Neuronal stem cell (in vitro differentiated cells): ENCODE data around the gene BCAR1.
A peak's percentile ranks its signal among the peaks of the same experiment; 100 is the strongest.
"Not testable (repeated sequence)": the region's sequence is repeated elsewhere in the genome, so short reads cannot be mapped to it uniquely, and the experiment has no call there.

Source experiments
- DNase-seq: peaks from one replicate; pipeline ENCODE4 v3.0.0-alpha.2; 2013; ENCODE audit warnings: low spot score
- H2AFZ ChIP-seq: one replicate; pipeline ENCODE4 v1.6.1; 2013; ENCODE audit warnings: mild to moderate bottlenecking, low read length, inconsistent platforms
- H2AK5ac ChIP-seq: 2 replicates; pipeline ENCODE4 v1.6.1; 2013; ENCODE audit warnings: low read depth, mild to moderate bottlenecking, inconsistent platforms, low read length, moderate library complexity, mixed read lengths
- H2BK120ac ChIP-seq: 2 replicates; pipeline ENCODE4 v1.6.1; 2013; ENCODE audit warnings: low read depth, mild to moderate bottlenecking, inconsistent platforms, low read length, moderate library complexity, mixed read lengths
- H2BK12ac ChIP-seq: one replicate; pipeline ENCODE4 v1.6.1; 2013; ENCODE audit warnings: low read length, inconsistent platforms
- H2BK15ac ChIP-seq: 2 replicates; pipeline ENCODE4 v1.6.1; 2013; ENCODE audit warnings: mild to moderate bottlenecking, low read length, inconsistent platforms, mixed read lengths
- H2BK5ac ChIP-seq: one replicate; pipeline ENCODE4 v1.6.1; 2013; ENCODE audit warnings: inconsistent platforms, mild to moderate bottlenecking, low read length, moderate library complexity
- H3K14ac ChIP-seq: one replicate; pipeline ENCODE4 v1.6.1; 2013; ENCODE audit warnings: low read length, inconsistent platforms
- H3K18ac ChIP-seq: 2 replicates; pipeline ENCODE4 v1.6.1; 2013; ENCODE audit warnings: low read length, inconsistent platforms
- H3K23ac ChIP-seq: 2 replicates; pipeline ENCODE4 v1.6.1; 2013; ENCODE audit warnings: low read depth, mild to moderate bottlenecking, mixed read lengths, low read length, inconsistent platforms; ENCODE audit not compliant: poor library complexity
- H3K27ac ChIP-seq: replicated peaks from 3 replicates; pipeline ENCODE4 v1.5.1; 2013; ENCODE audit warnings: low read length, inconsistent platforms
- H3K27me3 ChIP-seq, 3 experiments: 2 replicates each; pipeline ENCODE4 v1.6.1; 2013; ENCODE audit warnings: low read length in 3 of 3, mild to moderate bottlenecking in 2 of 3, inconsistent platforms in 1 of 3, low read depth in 1 of 3, mixed read lengths in 1 of 3, moderate library complexity in 1 of 3; ENCODE audit not compliant: control insufficient read depth in 3 of 3, insufficient read depth in 3 of 3
- H3K36me3 ChIP-seq, 2 donors: replicated peaks in 1 of 2; 2 replicates each; pipeline ENCODE4 v1.6.1; 2013; ENCODE audit warnings: low read length in 2 of 2; ENCODE audit not compliant: control insufficient read depth in 2 of 2, insufficient read depth in 2 of 2
- H3K4ac ChIP-seq: 2 replicates; pipeline ENCODE4 v1.6.1; 2013; ENCODE audit warnings: inconsistent platforms, mild to moderate bottlenecking, low read length, moderate library complexity
- H3K4me1 ChIP-seq, 2 donors: 1 replicate in 1 of 2; 2 replicates in 1 of 2; pipeline ENCODE4 v1.6.1; 2013; ENCODE audit warnings: low read length in 2 of 2, low read depth in 1 of 2; ENCODE audit not compliant: control insufficient read depth in 2 of 2, insufficient read depth in 1 of 2
- H3K4me2 ChIP-seq: one replicate; pipeline ENCODE4 v1.6.1; 2013; ENCODE audit warnings: mild to moderate bottlenecking, low read length, inconsistent platforms; ENCODE audit not compliant: insufficient read depth, poor library complexity, severe bottlenecking
- H3K4me3 ChIP-seq, 2 donors: 2 replicates each; pipeline ENCODE4 v1.5.1; 2013; ENCODE audit warnings: low read length in 2 of 2, mild to moderate bottlenecking in 2 of 2, inconsistent platforms in 1 of 2, moderate library complexity in 1 of 2
- H3K79me1 ChIP-seq: one replicate; pipeline ENCODE4 v1.6.1; 2013; ENCODE audit warnings: low read depth, mild to moderate bottlenecking, inconsistent platforms, low read length, moderate library complexity
- H3K9ac ChIP-seq: one replicate; pipeline ENCODE4 v1.6.1; 2013; ENCODE audit warnings: mild to moderate bottlenecking, low read depth, low read length, inconsistent platforms; ENCODE audit not compliant: poor library complexity
- H3K9me3 ChIP-seq, 2 donors: replicated peaks in 1 of 2; 2 replicates each; pipeline versions ENCODE3 to v1.6.1; 2013; ENCODE audit warnings: low read length in 2 of 2, mild to moderate bottlenecking in 2 of 2, inconsistent platforms in 1 of 2, low read depth in 1 of 2, mixed read lengths in 1 of 2, moderate library complexity in 1 of 2; ENCODE audit not compliant: control insufficient read depth in 2 of 2, insufficient read depth in 1 of 2
- H4K8ac ChIP-seq: one replicate; pipeline ENCODE4 v1.6.1; 2013; ENCODE audit warnings: low read depth, mild to moderate bottlenecking, inconsistent platforms, low read length, moderate library complexity
- H4K91ac ChIP-seq: one replicate; pipeline ENCODE4 v1.6.1; 2013; ENCODE audit warnings: low read length, low read depth, mild to moderate bottlenecking, inconsistent platforms; ENCODE audit not compliant: poor library complexity
- WGBS, 2 donors: extraction: QIAGEN DNeasy Blood & Tissue Kit; methylation state at CpG; one replicate each; pipeline ENCODE4 v1.1.7; 2013; ENCODE audit warnings: missing lambda C conversion rate in 2 of 2, mixed read lengths in 1 of 2; ENCODE audit not compliant: insufficient read length in 2 of 2, insufficient replicate concordance in 1 of 2; ENCODE audit errors: extremely low coverage in 2 of 2; 5-methylcytosine and 5-hydroxymethylcytosine counted together

BCAR1 gene

GRCh38 chr16:75225678-75226515 lies 25.5 kb downstream of the BCAR1 start:
- Histone ChIP-seq H3K18ac (no peak overlapping the region), H3K4me3 (no peak overlapping the region), H2BK12ac (no peak overlapping the region), H3K9ac (no peak overlapping the region), H3K4me1 (no peaks in the 10 kb centered on the region), H3K4ac (no peak overlapping the region), H3K4me2 (no peak overlapping the region), H4K91ac (no peak overlapping the region), H3K36me3 (peaks cover 18 to 32% of the 10 kb centered on the region in 2 donors), H4K8ac (no peak overlapping the region), H2BK5ac (no peak overlapping the region), H2BK120ac (no peak overlapping the region), H3K14ac (no peak overlapping the region), H3K79me1 (no peaks in the 10 kb centered on the region), H2BK15ac (no peak overlapping the region), H2AFZ (no peak overlapping the region), H3K27me3 (no peaks in the 10 kb centered on the region), H2AK5ac (no peak overlapping the region), H3K9me3 (no peaks in the 10 kb centered on the region), H3K27ac (no peak overlapping the region), H3K23ac (peak overlapping the region; percentile 68)
- no CpG with 5 or more reads among the region's 26 CpGs for WGBS, 2 donors
- no peak for DNase-seq

DNA sequence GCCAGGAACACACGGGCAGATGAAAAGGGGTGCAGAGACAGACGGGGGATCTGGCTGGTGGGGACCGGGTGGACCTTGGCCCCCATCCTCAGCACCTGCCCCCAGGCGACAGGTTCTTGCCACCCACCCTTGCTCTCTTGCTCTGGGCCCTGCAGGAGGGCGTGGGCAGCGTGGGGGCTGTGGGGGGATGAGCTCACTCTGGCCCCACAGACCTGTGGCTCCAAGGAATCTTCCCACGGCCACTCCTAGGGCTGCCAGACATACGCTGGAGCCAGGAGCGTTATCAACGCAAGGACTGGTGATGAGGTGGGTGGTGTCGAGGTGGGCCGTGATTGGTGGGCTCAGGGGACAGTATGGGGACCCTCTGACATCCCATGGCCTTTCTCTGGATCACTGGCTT lies 26.3 kb downstream of the BCAR1 start:
- H3K9me3 ChIP-seq, result no peaks in the 10 kb centered on the region
- no peak overlapping the region for H3K4me2 ChIP-seq
- no peak overlapping the region for H2BK5ac ChIP-seq
- H3K27me3 ChIP-seq, result no peaks in the 10 kb centered on the region
- no peak overlapping the region for H2BK15ac ChIP-seq
- no peak overlapping the region for H2BK12ac ChIP-seq
- no peak overlapping the region for H4K91ac ChIP-seq
- WGBS, 2 donors, result no CpG with 5 or more reads among the region's 12 CpGs
- no peak overlapping the region for H2BK120ac ChIP-seq
- H3K9ac ChIP-seq, result no peak overlapping the region
- H3K4me1 ChIP-seq, result no peaks in the 10 kb centered on the region
- H3K36me3 ChIP-seq, result peaks cover 14 to 24% of the 10 kb centered on the region in 2 donors
- H2AK5ac ChIP-seq, result peak overlapping the region; percentile 74
- H3K18ac ChIP-seq, result peak overlapping the region; percentile 80
- H3K14ac ChIP-seq, result no peak overlapping the region
- H4K8ac ChIP-seq, result no peak overlapping the region
- H3K79me1 ChIP-seq, result no peaks in the 10 kb centered on the region
- no peak overlapping the region for H3K4ac ChIP-seq
- peak overlapping the region; percentile 25 for H3K23ac ChIP-seq
- no peak for DNase-seq
- peak overlapping the region in 1 of 2 donors; percentile 49 for H3K4me3 ChIP-seq
- no peak overlapping the region for H3K27ac ChIP-seq
- H2AFZ ChIP-seq, result no peak overlapping the region

DNA sequence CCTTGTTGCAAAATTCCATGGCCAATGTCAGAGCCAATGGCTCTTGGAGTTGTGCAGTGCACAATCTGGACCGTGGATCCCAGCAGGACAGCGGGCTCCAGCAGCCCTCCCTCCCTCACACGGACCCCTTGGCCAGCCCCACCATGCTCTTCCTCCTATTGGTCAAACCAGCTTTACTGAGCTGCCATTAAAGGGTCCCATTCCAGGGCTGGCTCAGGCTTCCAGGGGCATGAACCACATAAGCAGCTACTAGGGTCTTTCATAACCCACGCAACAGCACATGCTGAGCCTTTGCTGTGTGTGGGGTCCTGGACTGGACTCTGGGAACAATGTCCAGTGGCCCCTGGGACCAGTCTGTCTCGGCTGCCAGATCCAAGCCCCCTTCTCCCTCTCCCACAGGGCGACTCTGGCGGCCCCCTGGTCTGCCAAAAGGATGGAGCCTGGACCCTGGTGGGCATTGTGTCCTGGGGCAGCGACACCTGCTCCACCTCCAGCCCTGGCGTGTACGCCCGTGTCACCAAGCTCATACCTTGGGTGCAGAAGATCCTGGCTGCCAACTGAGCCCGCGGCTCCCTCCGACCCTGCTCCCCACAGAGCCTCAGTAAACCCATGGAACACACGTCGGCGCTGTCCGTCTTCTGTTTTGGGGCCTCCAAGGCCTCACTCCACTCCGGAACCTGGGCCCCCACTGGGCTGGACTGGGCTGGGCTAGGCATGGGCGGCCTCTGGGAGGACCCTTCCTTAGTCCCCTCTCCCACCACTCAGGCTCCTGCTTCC lies 26.9 kb downstream of the BCAR1 start:
- Histone ChIP-seq H3K4me2 (no peak overlapping the region), H3K18ac (peak overlapping the region; percentile 80), H2AFZ (no peak overlapping the region), H4K8ac (no peak overlapping the region), H3K4me1 (no peaks in the 10 kb centered on the region), H2AK5ac (peak overlapping the region; percentile 74), H2BK12ac (no peak overlapping the region), H2BK15ac (no peak overlapping the region), H2BK120ac (no peak overlapping the region), H3K27ac (no peak overlapping the region), H3K4me3 (no peak overlapping the region), H2BK5ac (peak overlapping the region; percentile 53), H4K91ac (no peak overlapping the region), H3K36me3 (peaks cover 8 to 18% of the 10 kb centered on the region in 2 donors), H3K14ac (peak overlapping the region; percentile 17), H3K9ac (no peak overlapping the region), H3K27me3 (no peaks in the 10 kb centered on the region), H3K23ac (peak overlapping the region; percentile 25), H3K79me1 (no peaks in the 10 kb centered on the region), H3K4ac (no peak overlapping the region), H3K9me3 (no peaks in the 10 kb centered on the region)
- DNase-seq, result no peak
- WGBS, 2 donors, result no CpG with 5 or more reads among the region's 20 CpGs

- not testable (repeated sequence) for H2BK15ac ChIP-seq, H4K8ac ChIP-seq, H2BK120ac ChIP-seq, H3K9ac ChIP-seq, H3K4ac ChIP-seq, H3K36me3 ChIP-seq, H3K14ac ChIP-seq, H3K4me2 ChIP-seq, H4K91ac ChIP-seq, H3K79me1 ChIP-seq, H2AFZ ChIP-seq, H3K23ac ChIP-seq, H3K18ac ChIP-seq, H3K27me3 ChIP-seq, H3K27ac ChIP-seq, DNase-seq, H3K4me1 ChIP-seq, H2AK5ac ChIP-seq, H2BK12ac ChIP-seq, H3K9me3 ChIP-seq, H3K4me3 ChIP-seq, H2BK5ac ChIP-seq
- WGBS, 2 donors, result no CpG with 5 or more reads among the region's 20 CpGs
Measured at GRCh38 chr16:75223129-75223528, 28.3 kb downstream of the BCAR1 start.
